ENCODE data around the gene HHAT.

The HHAT gene

DNA sequence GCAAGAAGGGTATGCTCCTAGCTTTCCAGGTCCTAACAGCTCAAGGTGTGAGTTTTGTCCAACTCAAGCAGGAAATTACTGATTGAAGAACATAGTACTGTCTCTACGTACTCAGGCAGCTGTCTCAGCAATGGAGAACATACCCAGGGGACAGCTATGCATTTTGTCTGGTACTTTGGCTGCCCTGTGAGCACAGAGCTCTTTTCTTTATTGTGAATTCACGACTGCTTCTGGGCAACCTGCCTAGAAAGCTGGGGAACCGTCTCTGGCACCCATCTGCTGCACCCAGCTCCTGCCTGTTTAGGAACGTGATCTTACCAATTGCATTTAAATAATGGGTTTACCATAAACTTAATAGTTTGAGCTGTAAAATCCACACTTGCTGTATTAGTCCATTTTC, 258.1 kb downstream of the HHAT start:
- TF ChIP-seq, protein P1, sequence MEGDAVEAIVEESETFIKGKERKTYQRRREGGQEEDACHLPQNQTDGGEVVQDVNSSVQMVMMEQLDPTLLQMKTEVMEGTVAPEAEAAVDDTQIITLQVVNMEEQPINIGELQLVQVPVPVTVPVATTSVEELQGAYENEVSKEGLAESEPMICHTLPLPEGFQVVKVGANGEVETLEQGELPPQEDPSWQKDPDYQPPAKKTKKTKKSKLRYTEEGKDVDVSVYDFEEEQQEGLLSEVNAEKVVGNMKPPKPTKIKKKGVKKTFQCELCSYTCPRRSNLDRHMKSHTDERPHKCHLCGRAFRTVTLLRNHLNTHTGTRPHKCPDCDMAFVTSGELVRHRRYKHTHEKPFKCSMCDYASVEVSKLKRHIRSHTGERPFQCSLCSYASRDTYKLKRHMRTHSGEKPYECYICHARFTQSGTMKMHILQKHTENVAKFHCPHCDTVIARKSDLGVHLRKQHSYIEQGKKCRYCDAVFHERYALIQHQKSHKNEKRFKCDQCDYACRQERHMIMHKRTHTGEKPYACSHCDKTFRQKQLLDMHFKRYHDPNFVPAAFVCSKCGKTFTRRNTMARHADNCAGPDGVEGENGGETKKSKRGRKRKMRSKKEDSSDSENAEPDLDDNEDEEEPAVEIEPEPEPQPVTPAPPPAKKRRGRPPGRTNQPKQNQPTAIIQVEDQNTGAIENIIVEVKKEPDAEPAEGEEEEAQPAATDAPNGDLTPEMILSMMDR (IDR thresholded peaks at IDR 0.05; ENCODE audit: borderline replicate concordance, insufficient read depth, low read depth, low read length), result no peak

DNA sequence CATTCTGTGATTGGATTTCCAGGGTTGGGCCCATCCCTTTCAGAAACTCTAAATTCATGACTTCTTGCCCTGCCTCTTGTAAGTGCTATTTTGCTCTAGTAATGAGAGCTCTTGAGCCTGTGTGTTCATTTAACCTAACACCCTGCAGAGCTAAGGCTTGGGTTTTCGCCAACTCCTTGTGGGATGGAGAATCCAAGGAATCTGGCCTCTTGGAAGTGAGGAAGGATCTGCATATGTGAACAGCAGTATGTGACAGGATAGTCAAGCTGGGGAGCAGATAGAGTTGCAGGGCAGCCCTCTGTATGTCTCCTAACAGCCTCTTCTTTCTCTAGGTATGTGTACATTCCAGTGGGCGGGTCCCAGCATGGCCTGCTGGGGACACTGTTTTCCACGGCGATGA, 258.9 kb downstream of the HHAT start:
- TF ChIP-seq, protein P1 (IDR thresholded peaks at IDR 0.05; ENCODE audit: borderline replicate concordance, insufficient read depth, low read depth, low read length), result no peak
- H3K4me3 ChIP-seq (ENCODE audit: low read depth, low read length), result no peak overlapping the region

More for the DNA sequence above, 258.1 kb downstream of the HHAT start:
- H3K4me3 ChIP-seq (ENCODE audit: low read depth, low read length), result no peak overlapping the region

DNA sequence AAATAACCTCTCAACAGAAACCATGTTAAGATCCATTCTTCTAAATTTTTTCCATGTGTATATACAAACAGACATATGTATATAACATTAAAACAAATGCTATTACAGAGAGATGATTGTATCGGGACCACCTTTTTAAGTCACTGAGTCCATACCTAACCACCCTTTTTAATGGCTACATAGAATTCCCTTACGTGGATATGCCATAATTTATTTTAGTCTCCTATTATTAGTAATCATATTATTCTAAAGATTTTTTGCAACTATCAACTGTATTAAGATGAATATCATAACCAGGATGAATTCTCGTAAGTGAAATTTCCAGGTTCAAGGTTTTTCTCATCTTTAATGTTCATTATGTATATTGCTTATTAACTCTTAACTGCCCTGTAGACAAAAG, 259.7 kb downstream of the HHAT start:
- TF ChIP-seq, protein P1 (IDR thresholded peaks at IDR 0.05; ENCODE audit: borderline replicate concordance, insufficient read depth, low read depth, low read length), result no peak

DNA sequence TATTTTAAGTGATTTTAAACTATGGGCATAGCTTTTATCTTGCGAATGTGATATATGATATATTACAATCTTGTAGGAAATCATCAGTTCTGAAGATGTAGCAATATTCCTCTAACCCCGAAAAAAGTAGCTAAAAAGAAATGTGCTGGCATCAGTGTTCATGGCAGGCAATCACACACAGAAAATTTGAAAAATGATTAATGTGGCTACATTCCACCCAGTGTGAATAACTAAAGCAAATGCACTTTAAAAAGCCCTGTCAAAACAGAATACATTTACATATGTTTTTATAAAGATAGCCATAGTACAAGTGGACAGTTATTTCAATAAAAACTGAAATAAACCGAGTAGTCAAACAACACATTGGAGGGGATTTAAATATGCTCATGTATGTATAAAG, 260.2 kb downstream of the HHAT start:
- H3K4me3 ChIP-seq (ENCODE audit: low read depth, low read length), result no peak overlapping the region
- TF ChIP-seq, protein P1 (IDR thresholded peaks at IDR 0.05; ENCODE audit: borderline replicate concordance, insufficient read depth, low read depth, low read length), result no peak

More for the DNA sequence above, 259.7 kb downstream of the HHAT start:
- no peak overlapping the region for H3K4me3 ChIP-seq (ENCODE audit: low read depth, low read length)

DNA sequence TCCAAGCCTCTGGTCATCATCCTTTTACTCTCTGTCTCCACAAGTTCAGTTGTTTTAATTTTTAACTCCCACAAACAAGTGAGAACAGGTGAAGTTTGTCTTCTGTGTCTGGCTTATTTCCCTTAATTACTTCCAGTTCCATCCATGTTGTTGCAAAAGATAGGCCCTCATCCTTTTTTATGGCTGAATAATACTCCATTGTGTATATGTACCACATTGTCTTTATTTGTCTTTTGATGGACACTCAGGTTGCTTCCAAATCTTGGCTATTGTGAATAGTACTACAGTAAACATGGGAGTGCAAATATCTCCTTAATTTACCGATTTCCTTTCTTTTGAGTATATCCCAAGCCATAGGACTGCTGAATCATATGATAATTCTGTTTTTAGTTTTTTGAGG, 262.5 kb downstream of the HHAT start:
- TF ChIP-seq, protein P1 (IDR thresholded peaks at IDR 0.05; ENCODE audit: borderline replicate concordance, insufficient read depth, low read depth, low read length), result no peak
- no peak overlapping the region for H3K4me3 ChIP-seq (ENCODE audit: low read depth, low read length)

DNA sequence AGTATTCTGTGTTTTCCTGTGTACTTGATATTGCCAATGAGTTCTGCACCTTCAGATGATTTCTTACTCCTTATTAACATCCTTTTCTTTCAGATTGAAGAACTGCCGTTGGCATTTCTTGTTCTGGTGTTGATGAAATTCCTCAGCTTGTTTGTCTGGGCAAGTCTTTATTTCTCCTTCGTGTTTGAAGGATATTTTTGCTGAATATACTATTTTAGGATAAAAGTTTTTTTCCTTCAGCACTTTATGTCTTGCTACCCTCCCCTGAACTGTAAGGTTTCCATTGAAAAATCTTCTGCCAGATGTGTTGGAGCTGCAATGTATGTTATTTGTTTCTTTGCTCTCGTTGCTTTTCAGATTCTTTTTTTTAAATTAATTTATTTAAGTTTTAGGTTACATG, 265.9 kb downstream of the HHAT start:
- TF ChIP-seq, protein P1 (IDR thresholded peaks at IDR 0.05; ENCODE audit: borderline replicate concordance, insufficient read depth, low read depth, low read length), result no peak
- no peak overlapping the region for H3K4me3 ChIP-seq (ENCODE audit: low read depth, low read length)

DNA sequence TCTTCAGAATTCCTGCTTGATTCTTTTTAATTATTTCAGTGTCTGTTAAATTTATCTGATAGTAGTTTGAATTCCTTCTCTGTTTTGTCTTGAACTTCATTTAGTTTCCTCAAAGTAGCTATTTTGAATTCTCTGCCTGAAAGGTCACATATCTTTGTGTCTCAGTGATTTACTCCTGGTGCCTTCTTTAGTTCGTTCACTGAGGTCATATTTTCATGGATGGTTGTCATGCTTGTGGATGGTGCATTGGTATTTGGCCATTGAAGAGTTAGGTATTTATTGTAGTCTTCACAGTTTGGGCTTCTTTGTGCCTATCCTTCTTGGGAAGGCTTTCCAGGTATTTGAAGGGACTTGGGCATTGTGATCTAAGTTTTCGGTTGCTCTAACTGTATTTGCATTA, 267.9 kb downstream of the HHAT start:
- TF ChIP-seq, protein P1 (IDR thresholded peaks at IDR 0.05; ENCODE audit: borderline replicate concordance, insufficient read depth, low read depth, low read length), result no peak
- H3K4me3 ChIP-seq (ENCODE audit: low read depth, low read length), result no peak overlapping the region

Data from GM12875 (cell line).